ENCODE data around the gene BMI1. TPM values are rescaled to one million over a fixed set of nuclear protein-coding genes. Genes with fewer than 3 reads are reported as not detected.
A peak's percentile ranks its signal among the peaks of the same experiment; 100 is the strongest.

The BMI1 gene
- polyA plus RNA-seq, 1 donor (not counting 4 experiments of a cell fraction or from before 2014, with no cell fraction given) = 33.1 TPM

DNA sequence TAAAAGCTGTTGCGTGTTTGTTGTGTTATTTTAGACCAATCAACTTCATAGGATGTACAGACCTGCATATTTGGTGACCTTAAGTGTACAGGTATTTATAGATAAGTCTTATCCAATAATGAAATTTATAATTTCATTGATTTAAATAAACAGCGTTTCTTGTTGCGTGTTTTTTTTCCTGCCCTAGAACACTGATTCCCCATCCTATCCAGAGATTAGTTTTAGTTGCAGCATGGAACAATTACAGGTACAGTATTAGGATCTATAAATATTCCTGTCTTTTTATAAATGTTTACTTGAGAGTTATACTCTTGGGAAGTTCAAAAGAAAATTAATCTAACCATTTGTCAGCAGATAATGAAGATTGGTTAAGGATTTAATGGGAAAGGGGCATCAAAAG, 2.1 kb upstream of the BMI1 start:
- FAIRE-seq = no peak
- Histone ChIP-seq H4K20me1 (ENCODE audit: control insufficient read depth, extremely low read depth, insufficient read depth, low read length) (no peaks in the 10 kb centered on the region), H3K79me2 (ENCODE audit: control insufficient read depth, insufficient read depth, low read length) (peaks cover 1% of the 10 kb centered on the region), H3K27me3 (ENCODE audit: control insufficient read depth, extremely low read depth, insufficient read depth, low read length) (peaks cover 14% of the 10 kb centered on the region), H2AFZ (ENCODE audit: control insufficient read depth, low read length) (no peak overlapping the region), H3K9ac (ENCODE audit: control insufficient read depth, extremely low read depth, insufficient read depth, low read length) (no peak overlapping the region), H3K4me1 (ENCODE audit: control insufficient read depth, extremely low read depth, insufficient read depth, low read length) (peaks cover 13% of the 10 kb centered on the region), H3K27ac (ENCODE audit: control insufficient read depth, insufficient read depth, low read length) (no peak overlapping the region), H3K9me1 (ENCODE audit: control insufficient read depth, extremely low read depth, insufficient read depth, low read length) (no peaks in the 10 kb centered on the region), H3K36me3 (ENCODE audit: control insufficient read depth in 2 of 2, extremely low read depth in 1 of 2, insufficient read depth in 2 of 2, low read length in 2 of 2) (no peaks in the 10 kb centered on the region), H3K4me3 (ENCODE audit: control insufficient read depth in 2 of 3, extremely low read depth in 1 of 3, insufficient read depth in 2 of 3, low read depth in 1 of 3, low read length in 3 of 3) (no peak overlapping the region), H3K9me3 (ENCODE audit: control insufficient read depth, low read depth, low read length) (no peaks in the 10 kb centered on the region), H3K4me2 (ENCODE audit: control insufficient read depth, extremely low read depth, insufficient read depth, low read depth, low read length) (no peak overlapping the region)
- TF ChIP-seq, protein P1, sequence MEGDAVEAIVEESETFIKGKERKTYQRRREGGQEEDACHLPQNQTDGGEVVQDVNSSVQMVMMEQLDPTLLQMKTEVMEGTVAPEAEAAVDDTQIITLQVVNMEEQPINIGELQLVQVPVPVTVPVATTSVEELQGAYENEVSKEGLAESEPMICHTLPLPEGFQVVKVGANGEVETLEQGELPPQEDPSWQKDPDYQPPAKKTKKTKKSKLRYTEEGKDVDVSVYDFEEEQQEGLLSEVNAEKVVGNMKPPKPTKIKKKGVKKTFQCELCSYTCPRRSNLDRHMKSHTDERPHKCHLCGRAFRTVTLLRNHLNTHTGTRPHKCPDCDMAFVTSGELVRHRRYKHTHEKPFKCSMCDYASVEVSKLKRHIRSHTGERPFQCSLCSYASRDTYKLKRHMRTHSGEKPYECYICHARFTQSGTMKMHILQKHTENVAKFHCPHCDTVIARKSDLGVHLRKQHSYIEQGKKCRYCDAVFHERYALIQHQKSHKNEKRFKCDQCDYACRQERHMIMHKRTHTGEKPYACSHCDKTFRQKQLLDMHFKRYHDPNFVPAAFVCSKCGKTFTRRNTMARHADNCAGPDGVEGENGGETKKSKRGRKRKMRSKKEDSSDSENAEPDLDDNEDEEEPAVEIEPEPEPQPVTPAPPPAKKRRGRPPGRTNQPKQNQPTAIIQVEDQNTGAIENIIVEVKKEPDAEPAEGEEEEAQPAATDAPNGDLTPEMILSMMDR (optimal IDR thresholded peaks at IDR 0.05 in 1 of 3, IDR thresholded peaks at IDR 0.05 in 1 of 3, conservative IDR thresholded peaks at IDR 0.05 in 1 of 3; ENCODE audit: extremely low read depth in 1 of 3, insufficient read depth in 2 of 3, low read length in 3 of 3) = no peak
- no peak for TF ChIP-seq EZH2 (IDR thresholded peaks at IDR 0.05; ENCODE audit: low read length)
- dilution Hi-C loops (cut with MboI; ENCODE audit: extremely low pct_ligation_motif_present, low sequenced_read_pairs) = no loop called here
- DNase-seq (ENCODE audit: low read depth, low spot score) = no peak

DNA sequence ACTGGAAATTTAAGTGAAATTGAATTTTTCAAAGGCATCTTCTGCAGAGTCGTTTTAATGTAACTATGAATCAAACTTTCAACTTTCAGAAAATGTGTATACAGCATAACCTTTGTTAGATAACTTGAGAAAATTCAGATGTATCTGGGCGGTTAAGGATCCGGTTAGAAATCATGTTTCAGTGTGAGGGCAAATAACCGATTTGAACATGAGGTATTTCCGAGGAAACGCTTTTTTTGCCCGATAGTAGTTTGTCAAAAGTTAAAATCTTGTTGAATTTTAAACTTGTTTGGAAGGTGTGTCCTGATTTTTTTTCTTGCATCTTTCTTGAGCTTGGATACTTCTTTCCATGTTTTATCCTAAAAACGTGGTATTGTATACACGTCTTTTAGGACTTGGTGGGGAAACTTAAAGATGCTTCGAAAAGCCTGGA, 1.3 kb upstream of the BMI1 start:
- DNase-seq (ENCODE audit: low read depth, low spot score) = no peak
- TF ChIP-seq, protein P1 (optimal IDR thresholded peaks at IDR 0.05 in 1 of 3, IDR thresholded peaks at IDR 0.05 in 1 of 3, conservative IDR thresholded peaks at IDR 0.05 in 1 of 3; ENCODE audit: extremely low read depth in 1 of 3, insufficient read depth in 2 of 3, low read length in 3 of 3) = no peak
- no peak for TF ChIP-seq EZH2 (IDR thresholded peaks at IDR 0.05; ENCODE audit: low read length)
- peaks cover 14% of the 10 kb centered on the region for H3K27me3 ChIP-seq (ENCODE audit: control insufficient read depth, extremely low read depth, insufficient read depth, low read length)
- no peak overlapping the region for H3K9ac ChIP-seq (ENCODE audit: control insufficient read depth, extremely low read depth, insufficient read depth, low read length)
- no peaks in the 10 kb centered on the region for H3K36me3 ChIP-seq (ENCODE audit: control insufficient read depth in 2 of 2, extremely low read depth in 1 of 2, insufficient read depth in 2 of 2, low read length in 2 of 2)
- no peaks in the 10 kb centered on the region for H3K9me1 ChIP-seq (ENCODE audit: control insufficient read depth, extremely low read depth, insufficient read depth, low read length)
- H3K4me1 ChIP-seq (ENCODE audit: control insufficient read depth, extremely low read depth, insufficient read depth, low read length) = peaks cover 16% of the 10 kb centered on the region
- no peak for FAIRE-seq
- H2AFZ ChIP-seq (ENCODE audit: control insufficient read depth, low read length) = peak overlapping the region; percentile 60
- H3K79me2 ChIP-seq (ENCODE audit: control insufficient read depth, insufficient read depth, low read length) = peaks cover 1% of the 10 kb centered on the region
- no peak overlapping the region for H3K27ac ChIP-seq (ENCODE audit: control insufficient read depth, insufficient read depth, low read length)
- no peaks in the 10 kb centered on the region for H3K9me3 ChIP-seq (ENCODE audit: control insufficient read depth, low read depth, low read length)
- H4K20me1 ChIP-seq (ENCODE audit: control insufficient read depth, extremely low read depth, insufficient read depth, low read length) = no peaks in the 10 kb centered on the region
- H3K4me2 ChIP-seq (ENCODE audit: control insufficient read depth, extremely low read depth, insufficient read depth, low read depth, low read length) = peak overlapping the region; percentile 68
- dilution Hi-C loops (cut with MboI; ENCODE audit: extremely low pct_ligation_motif_present, low sequenced_read_pairs) = no loop called here
- H3K4me3 ChIP-seq (ENCODE audit: control insufficient read depth in 2 of 3, extremely low read depth in 1 of 3, insufficient read depth in 2 of 3, low read depth in 1 of 3, low read length in 3 of 3) = no peak overlapping the region
